HG02973 (cell line): ENCODE results near the gene ARID1B.

Experiments used
- ATAC-seq: cut with Tn5 transposase; IDR thresholded peaks from one replicate; pipeline ENCODE4 v1.9.1; 2021; ENCODE audit warnings: moderate library complexity; ENCODE audit not compliant: unreplicated experiment

ARID1B gene

GRCh38 chr6:156876302-156876701 lies 99.1 kb downstream of the ARID1B start:
- no peak for ATAC-seq

- ATAC-seq = no peak
Measured at GRCh38 chr6:156877126-156877863, 100.1 kb downstream of the ARID1B start.

DNA sequence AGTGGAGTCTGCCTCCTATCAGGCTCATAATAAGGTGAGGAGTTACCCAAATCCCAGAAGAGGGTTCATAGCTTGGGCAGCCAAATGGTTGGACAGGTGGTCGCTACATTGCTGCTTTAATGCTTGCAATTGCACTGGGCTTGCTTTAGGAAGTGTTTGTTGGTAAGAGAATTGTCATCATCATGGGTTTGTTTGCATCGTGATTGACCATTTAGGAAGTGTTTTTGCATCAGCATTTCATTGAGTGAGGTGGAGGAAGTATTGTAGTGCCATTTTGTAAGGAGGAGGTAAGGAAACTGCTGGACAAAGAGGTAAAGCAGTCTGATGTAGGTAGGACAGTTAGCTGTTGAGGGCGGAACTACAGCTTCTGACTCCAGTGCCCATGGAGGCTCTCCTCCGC lies 101.5 kb downstream of the ARID1B start:
- ATAC-seq = no peak

- ATAC-seq = no peak
Measured at GRCh38 chr6:156879186-156879585, 102.0 kb downstream of the ARID1B start.

DNA sequence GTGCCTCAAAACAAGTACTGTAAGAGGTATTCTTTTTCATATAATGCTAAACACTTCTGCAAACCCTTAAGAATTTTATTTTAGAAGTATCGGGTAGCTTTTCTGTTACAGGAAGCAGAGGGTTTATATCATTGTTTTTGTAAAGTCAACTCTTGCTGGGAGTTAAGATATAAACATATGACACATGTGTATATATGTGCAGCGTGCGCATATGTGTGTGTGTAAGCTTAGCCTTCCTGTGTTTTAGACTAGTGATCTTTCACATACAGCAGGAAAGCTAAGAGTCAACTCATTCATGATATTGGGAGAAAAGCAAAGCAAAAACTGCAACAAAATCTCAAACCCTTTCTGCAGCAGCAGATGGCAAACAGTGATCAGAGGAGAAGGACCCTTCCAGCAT lies 102.4 kb downstream of the ARID1B start:
- ATAC-seq = no peak

DNA sequence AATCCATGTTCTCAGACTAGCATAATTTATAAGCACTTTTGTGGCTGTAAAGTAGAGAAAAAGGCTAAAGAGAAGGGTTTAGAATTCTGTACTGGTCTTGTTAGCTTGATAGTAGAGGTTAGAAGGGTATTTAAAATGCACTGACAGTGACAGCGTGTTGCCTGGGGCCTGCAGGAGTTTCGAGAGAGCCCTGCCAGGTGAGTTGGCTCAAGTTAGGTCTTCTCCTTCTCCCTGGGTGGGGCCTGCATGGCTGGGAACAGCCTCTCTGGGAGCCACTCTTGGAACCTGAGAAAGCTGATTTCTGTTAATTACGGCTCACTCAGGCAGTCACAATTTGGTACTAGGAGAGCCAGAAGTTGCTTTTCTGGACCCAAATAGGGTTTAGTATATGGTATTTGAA lies 103.7 kb downstream of the ARID1B start:
- no peak for ATAC-seq

DNA sequence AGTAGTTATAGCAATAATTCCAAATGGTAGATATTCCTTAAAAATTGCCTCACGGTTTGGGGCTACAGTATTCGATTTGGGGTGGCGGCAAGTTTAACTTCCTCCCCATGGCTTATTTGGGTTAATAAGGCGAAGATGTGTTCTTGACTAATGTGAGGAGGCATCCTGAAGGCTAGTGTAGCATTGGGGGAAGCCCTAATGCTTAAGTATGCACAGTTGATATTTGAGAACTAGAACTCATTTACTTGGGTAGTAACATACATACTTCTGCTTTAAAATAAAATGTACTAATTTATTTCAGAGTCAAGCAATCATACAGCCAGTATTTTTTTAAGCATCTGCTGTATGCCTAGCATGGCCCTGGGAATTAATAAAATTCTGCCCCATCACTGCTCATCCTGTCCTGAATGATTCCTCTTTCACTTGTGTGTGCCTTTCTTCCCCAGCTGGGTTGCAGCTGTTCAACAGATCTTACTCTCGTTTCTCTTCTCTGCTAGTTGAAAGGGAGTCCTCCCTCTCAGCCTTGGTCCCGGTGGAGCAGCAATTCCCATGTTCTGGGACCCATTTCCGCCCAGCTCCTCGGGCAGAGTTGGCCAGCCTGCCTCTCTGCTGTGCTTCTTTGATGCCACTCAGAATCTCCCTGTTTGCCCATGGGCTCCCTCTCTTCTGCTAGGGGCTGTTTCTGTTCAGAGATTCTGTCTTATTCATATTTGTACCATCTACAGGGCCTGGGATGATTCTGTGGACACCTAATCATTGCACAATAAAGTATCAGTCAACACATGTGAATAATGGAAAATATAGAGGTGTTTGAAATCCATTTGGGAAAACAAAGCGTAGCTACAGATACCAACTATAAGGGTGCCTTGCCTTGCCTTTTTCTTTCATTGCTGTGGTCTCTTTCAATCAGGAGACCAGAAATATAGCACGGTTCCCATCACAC lies 104.8 kb downstream of the ARID1B start:
- ATAC-seq = no peak

DNA sequence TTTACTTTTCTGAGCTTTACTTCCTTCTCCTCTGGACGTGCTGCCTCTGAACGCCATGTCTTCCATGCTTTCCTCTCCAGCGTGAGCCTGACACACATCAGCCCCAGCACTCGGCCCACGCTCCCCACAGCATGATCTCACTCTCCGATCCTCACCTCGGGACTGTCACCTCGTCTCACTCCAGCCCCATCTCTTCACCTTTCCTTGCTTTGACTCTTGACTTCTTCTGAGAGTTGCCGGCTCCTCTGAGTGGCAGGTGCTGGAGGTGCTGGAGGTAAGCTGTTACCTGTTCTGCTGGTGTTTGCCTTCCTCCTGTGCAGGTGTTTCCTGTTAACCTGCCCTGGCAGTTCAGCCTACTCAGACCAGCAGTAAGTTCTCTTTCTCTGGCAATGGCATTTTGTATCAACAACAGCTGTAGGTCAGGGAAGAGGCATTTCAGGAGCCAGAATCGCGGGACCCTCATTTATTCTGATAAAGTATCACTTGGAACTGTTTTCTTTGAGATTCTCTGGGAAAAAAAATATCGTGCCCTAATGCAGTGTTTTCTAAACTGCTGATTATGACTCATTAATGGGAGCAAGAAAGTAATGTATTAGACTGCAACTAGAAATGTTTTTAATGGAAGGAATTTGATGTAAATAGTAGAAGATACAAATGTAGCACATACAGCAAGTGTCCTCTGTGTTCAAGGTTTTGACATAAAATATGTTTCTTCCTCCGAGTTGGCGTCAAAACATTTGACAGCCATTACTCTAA lies 106.5 kb downstream of the ARID1B start:
- ATAC-seq = peak; percentile 57

DNA sequence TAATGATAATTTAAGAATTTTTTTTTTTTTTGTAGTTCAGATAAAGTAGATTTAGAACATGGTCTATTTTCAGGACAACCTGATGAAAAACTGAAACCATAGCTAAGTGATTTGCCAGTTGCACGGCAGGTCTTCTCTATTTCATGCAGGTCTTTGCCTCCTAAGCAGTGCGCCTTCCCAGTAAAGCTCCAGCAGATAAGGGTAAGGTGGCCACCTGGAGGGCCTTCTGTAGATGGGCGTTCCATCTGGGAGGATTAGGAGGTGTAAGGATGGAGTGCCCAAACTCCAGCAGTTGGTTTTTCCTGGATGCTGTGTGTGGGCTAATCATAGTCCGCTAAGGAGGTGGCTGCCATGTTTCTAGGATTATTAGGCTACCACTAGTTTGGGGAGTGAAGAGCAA lies 107.1 kb downstream of the ARID1B start:
- no peak for ATAC-seq

GRCh38 chr6:156885562-156885961 lies 108.4 kb downstream of the ARID1B start:
- no peak for ATAC-seq

GRCh38 chr6:156886409-156886808 lies 109.2 kb downstream of the ARID1B start:
- ATAC-seq = peak; percentile 67

DNA sequence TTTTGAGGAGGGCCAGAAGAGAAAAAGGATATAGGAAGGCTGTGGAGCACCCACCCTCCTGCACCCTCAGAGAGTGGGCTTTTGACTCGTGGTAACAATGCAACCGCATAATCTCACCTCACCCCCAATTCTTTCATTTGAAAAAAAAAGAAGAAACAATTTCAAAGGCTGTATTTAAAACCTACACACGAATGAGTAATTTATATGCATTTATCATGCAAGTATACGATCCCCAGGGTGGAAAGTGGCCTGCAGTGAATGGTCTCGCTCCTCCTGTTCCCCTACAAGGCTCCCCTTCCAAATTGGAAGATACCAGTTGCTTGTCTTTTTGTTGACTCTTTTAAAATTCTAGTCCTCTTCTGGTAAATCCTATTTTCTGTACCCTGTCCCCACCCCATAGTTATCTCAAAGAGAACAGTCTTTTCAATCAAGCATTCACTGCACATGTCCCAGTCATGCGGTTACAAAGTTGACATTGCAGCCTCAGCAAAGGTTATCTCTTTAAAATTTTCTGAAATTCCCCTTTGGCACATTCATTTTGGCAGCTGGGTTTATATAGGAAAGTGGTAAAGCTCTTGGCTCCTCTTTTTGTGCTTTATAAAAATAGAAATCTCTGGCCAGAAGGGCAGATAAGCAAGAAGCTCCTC lies 110.6 kb downstream of the ARID1B start:
- no peak for ATAC-seq

DNA sequence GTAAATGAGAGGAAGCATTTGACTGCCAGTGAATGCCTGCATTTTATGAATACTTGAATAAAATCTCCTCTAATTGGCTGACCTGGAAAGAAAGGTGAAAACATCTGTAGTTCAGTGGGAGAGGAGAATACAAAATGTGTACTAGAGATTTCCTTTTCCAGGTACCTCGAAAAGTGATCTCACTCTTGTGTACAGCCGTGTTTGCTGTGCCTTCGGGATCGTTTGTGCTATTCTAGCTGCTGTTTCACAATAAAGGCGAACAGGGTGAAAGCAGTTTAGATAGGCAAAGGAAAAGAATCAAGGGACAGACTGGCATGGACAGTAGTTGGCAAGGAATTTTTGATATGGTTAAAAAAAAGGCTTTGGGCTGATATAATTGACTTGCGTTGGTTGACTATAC lies 112.3 kb downstream of the ARID1B start:
- no peak for ATAC-seq

GRCh38 chr6:156889986-156890385 lies 112.8 kb downstream of the ARID1B start:
- ATAC-seq = no peak

- ATAC-seq = no peak
Measured at GRCh38 chr6:156890627-156891314, 113.6 kb downstream of the ARID1B start.

- ATAC-seq = no peak
Measured at GRCh38 chr6:156897907-156898531, 120.8 kb downstream of the ARID1B start.

DNA sequence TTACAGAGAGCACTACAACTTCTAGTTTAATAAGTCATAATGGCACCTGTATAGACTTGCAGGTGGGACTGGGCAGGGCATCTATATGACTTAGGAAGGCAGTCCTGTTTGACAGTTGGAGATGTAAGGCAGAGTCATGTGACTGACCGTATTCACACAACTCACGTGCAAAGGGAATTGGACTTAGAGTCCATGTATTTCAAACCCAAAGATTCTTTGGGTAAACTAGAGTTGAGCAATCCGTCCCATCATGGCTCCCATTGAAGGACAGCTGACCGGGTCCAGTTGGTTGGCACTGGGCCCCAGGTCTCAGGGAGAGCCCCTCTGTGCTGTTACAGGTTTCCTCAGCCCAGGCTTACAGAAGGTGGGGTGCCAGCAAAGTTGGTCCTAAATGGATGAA lies 121.9 kb downstream of the ARID1B start:
- ATAC-seq = no peak

- ATAC-seq = no peak
Measured at GRCh38 chr6:156899532-156900135, 122.5 kb downstream of the ARID1B start.

DNA sequence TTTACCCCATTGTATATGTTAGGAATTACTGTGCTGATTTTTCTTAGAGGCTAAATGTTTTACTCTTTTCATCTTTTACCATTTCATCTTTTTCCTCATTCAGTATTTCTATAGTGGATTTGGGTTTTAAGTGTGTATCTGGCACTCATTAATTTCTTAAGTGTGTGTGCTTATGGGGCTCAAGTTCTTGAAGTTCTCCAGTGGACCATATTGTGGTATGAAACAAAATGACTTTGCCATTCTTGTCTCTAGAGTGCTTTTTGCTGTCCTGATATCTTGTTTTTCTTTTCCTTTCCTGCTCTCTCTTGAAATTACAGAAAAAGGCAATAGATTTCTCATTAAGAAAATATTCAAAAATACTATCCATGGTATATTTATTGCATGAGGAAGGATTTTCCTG lies 123.1 kb downstream of the ARID1B start:
- ATAC-seq = no peak
